Measurements from ENCODE around the gene SRPRA. TPM values are rescaled to one million over a fixed set of nuclear protein-coding genes. Genes with fewer than 3 reads are reported as not detected.

SRPRA gene
- total RNA-seq, 2 donors from 2014 or later: 182 to 192 TPM

DNA sequence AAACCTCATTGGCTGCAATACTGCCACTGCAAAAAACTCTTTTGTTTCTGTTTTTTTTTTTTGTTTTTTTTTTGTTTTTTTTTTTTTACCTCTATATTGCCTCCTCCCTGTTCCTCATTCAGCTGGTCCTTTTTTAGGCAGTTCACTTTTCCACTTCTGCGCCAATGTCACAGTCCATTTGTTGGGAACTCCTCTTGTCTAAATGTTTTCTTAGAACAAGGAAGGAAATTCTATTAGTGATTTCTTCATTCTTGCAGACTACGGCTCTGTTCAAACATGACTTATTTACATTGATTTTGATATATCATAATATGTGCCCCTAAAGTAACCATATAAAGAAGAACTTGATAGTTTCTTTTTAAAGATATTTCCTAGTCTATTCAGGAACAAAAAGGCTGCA lies 54.3 kb downstream of the SRPRA start:
- Mint-ChIP-seq H3K4me1 (peaks cover 46% of the 10 kb centered on the region), H3K4me3 (no peak overlapping the region), H3K27ac (no peak overlapping the region), H3K36me3 (ENCODE audit: low read depth) (peaks cover 4% of the 10 kb centered on the region), H3K27me3 (no peaks in the 10 kb centered on the region)
- H3K9me3 ChIP-seq (ENCODE audit: control insufficient read depth, low read length, poor library complexity, severe bottlenecking): no peaks in the 10 kb centered on the region
- no peak for ATAC-seq
- no peak for DNase-seq

Other genes with a start within 250 kb of the SRPRA start
- 1 to 10 TPM; 2.0 TPM for gene CDON, start 206.0 kb downstream of the SRPRA start, total RNA-seq
- 10 to 100 TPM; 33.2 to 41.2 TPM for gene RPUSD4, start 57.2 kb downstream of the SRPRA start, total RNA-seq
- gene FAM118B, start 57.1 kb downstream of the SRPRA start, total RNA-seq: 1 to 10 TPM; 2.5 to 2.8 TPM
- gene FOXRED1, start 259 bp upstream of the SRPRA start, total RNA-seq: 10 to 100 TPM; 21.7 to 24.9 TPM
- 10 to 100 TPM; 13.1 to 14.1 TPM for gene TIRAP, start 14.2 kb upstream of the SRPRA start, total RNA-seq
- gene DCPS, start 35.2 kb upstream of the SRPRA start, total RNA-seq: 10 to 100 TPM; 12.1 to 14.9 TPM
- 1 to 10 TPM; 3.0 to 4.8 TPM for gene ST3GAL4, start 86.8 kb upstream of the SRPRA start, total RNA-seq